NT2/D1 (cell line): Measurements from ENCODE around the gene KRT9.
"Not testable (repeated sequence)": the region's sequence is repeated elsewhere in the genome, so short reads cannot be mapped to it uniquely, and the experiment has no call there.

Experiments used
- DNase-seq: peaks from one replicate; pipeline ENCODE4 v3.0.0-alpha.2; 2011; ENCODE audit warnings: low read depth, low spot score
- H3K27me3 ChIP-seq: 2 replicates; pipeline ENCODE4 v1.6.0; 2011; ENCODE audit warnings: mild to moderate bottlenecking; ENCODE audit not compliant: insufficient read length, insufficient read depth
- H3K36me3 ChIP-seq: 2 replicates; pipeline ENCODE4 v1.6.1; 2011; ENCODE audit warnings: mild to moderate bottlenecking, low read length, mixed read lengths; ENCODE audit not compliant: insufficient read depth, insufficient read length
- H3K4me1 ChIP-seq: 2 replicates; pipeline ENCODE4 v1.5.1; 2011; ENCODE audit not compliant: insufficient read depth, insufficient read length
- H3K4me3 ChIP-seq: 2 replicates; pipeline ENCODE4 v1.5.1; 2011; ENCODE audit warnings: low read depth; ENCODE audit not compliant: insufficient read length
- H3K9ac ChIP-seq: 2 replicates; pipeline ENCODE4 v1.6.0; 2011; ENCODE audit warnings: low read depth; ENCODE audit not compliant: insufficient read length
- H3K9me3 ChIP-seq: 2 replicates; pipeline ENCODE4 v1.5.1; 2011; ENCODE audit warnings: mild to moderate bottlenecking, low read length; ENCODE audit not compliant: insufficient read depth
- SUZ12 ChIP-seq: IDR thresholded peaks from 2 replicates; pipeline ENCODE4 v1.6.1; 2011; ENCODE audit not compliant: insufficient read length, insufficient read depth; ENCODE audit errors: extremely low read depth
- YY1 ChIP-seq: IDR thresholded peaks from 2 replicates; pipeline ENCODE4 v1.6.1; 2011; ENCODE audit not compliant: insufficient read length, insufficient read depth
- ZNF274 ChIP-seq: IDR thresholded peaks from 2 replicates; pipeline ENCODE4 v1.6.1; 2011; ENCODE audit warnings: mild to moderate bottlenecking, low read depth, low read length

KRT9 gene

GRCh38 chr17:41544935-41545334, 26.9 kb downstream of the KRT9 start:
- Histone ChIP-seq H3K27me3 (no peaks in the 10 kb centered on the region), H3K4me3 (no peak overlapping the region), H3K4me1 (peaks cover 21% of the 10 kb centered on the region), H3K9ac (no peak overlapping the region), H3K36me3 (no peaks in the 10 kb centered on the region), H3K9me3 (no peaks in the 10 kb centered on the region)
- TF ChIP-seq SUZ12 (no peak), YY1 (no peak), ZNF274 (no peak)
- no peak for DNase-seq

GRCh38 chr17:41544491-41544892, 27.4 kb downstream of the KRT9 start:
- no peak for DNase-seq
- no peaks in the 10 kb centered on the region for H3K9me3 ChIP-seq
- peak overlapping the region; percentile 27 for H3K9ac ChIP-seq
- H3K4me1 ChIP-seq, result peaks cover 21% of the 10 kb centered on the region
- H3K27me3 ChIP-seq, result no peaks in the 10 kb centered on the region
- H3K4me3 ChIP-seq, result no peak overlapping the region
- H3K36me3 ChIP-seq, result no peaks in the 10 kb centered on the region
- TF ChIP-seq SUZ12 (no peak), YY1 (no peak), ZNF274 (no peak)

- not testable (repeated sequence) for H3K27me3 ChIP-seq, H3K9ac ChIP-seq, H3K9me3 ChIP-seq, DNase-seq, H3K4me3 ChIP-seq, H3K36me3 ChIP-seq
- H3K4me1 ChIP-seq, result peaks cover 29% of the 10 kb centered on the region
These were observed 29.1 kb downstream of the KRT9 start for GRCh38 chr17:41542786-41543185.

- Histone ChIP-seq H3K4me3 (no peak overlapping the region), H3K9me3 (no peaks in the 10 kb centered on the region), H3K36me3 (no peaks in the 10 kb centered on the region), H3K27me3 (no peaks in the 10 kb centered on the region), H3K4me1 (peaks cover 28% of the 10 kb centered on the region), H3K9ac (no peak overlapping the region)
- TF ChIP-seq YY1 (no peak), ZNF274 (no peak), SUZ12 (no peak)
- DNase-seq, result no peak
These were observed 29.5 kb downstream of the KRT9 start for GRCh38 chr17:41542357-41542756.

- Histone ChIP-seq H3K4me3 (no peak overlapping the region), H3K27me3 (no peaks in the 10 kb centered on the region), H3K36me3 (no peaks in the 10 kb centered on the region), H3K9ac (no peak overlapping the region), H3K9me3 (no peaks in the 10 kb centered on the region), H3K4me1 (peaks cover 31% of the 10 kb centered on the region)
- no peak for DNase-seq
- no peak for TF ChIP-seq ZNF274
- TF ChIP-seq SUZ12, result no peak
- TF ChIP-seq YY1, result no peak
These were observed 30.8 kb downstream of the KRT9 start for GRCh38 chr17:41540921-41541625.

GRCh38 chr17:41539979-41540701, 31.7 kb downstream of the KRT9 start:
- peaks cover 38% of the 10 kb centered on the region for H3K4me1 ChIP-seq
- H3K27me3 ChIP-seq, result no peaks in the 10 kb centered on the region
- H3K36me3 ChIP-seq, result no peaks in the 10 kb centered on the region
- H3K9me3 ChIP-seq, result no peaks in the 10 kb centered on the region
- no peak for DNase-seq
- no peak for TF ChIP-seq ZNF274
- TF ChIP-seq SUZ12, result no peak
- no peak for TF ChIP-seq YY1
- H3K9ac ChIP-seq, result no peak overlapping the region
- H3K4me3 ChIP-seq, result no peak overlapping the region

GRCh38 chr17:41539071-41539492, 32.8 kb downstream of the KRT9 start:
- TF ChIP-seq SUZ12 (no peak), ZNF274 (no peak), YY1 (no peak)
- Histone ChIP-seq H3K4me3 (no peak overlapping the region), H3K9ac (peak overlapping the region; percentile 34), H3K4me1 (peaks cover 33% of the 10 kb centered on the region), H3K27me3 (no peaks in the 10 kb centered on the region), H3K9me3 (no peaks in the 10 kb centered on the region), H3K36me3 (no peaks in the 10 kb centered on the region)
- DNase-seq, result no peak
